PC-9 (cell line): Measurements from ENCODE around the gene ELF4.

ENCODE experiments used
- EZH2 ChIP-seq: fragments of 200-600 bp; sonication (generic); IDR thresholded peaks from 2 replicates; pipeline ENCODE4 v1.8.0; 2017; ENCODE audit warnings: antibody characterized with exemption, low read depth
- TF ChIP-seq, protein P1 (sequence below): fragments of 200-600 bp; sonication (generic); conservative IDR thresholded peaks from 2 replicates; pipeline ENCODE4 v1.6.1; 2017; ENCODE audit warnings: mixed run types, antibody characterized with exemption, mild to moderate bottlenecking, moderate library complexity

DNA sequence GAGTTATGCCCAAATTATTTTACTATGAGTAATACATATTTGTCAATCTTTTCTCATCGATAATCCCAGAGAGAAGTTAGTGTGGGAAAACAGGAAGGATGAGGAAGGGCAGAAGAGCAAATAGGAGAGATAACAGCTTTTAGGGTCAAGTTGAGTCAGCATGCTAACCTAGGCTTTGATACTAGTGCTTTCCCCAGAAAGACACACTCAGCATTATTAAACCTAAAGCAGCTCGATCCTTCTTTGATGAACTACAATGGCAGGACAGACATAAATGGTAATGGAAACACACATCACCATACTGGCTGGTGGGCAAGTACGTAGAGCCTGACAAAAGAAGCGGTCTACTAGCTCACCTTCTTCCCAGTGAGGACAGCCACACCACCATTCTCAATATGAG, 34.8 kb upstream of the ELF4 start:
- TF ChIP-seq, protein P1, sequence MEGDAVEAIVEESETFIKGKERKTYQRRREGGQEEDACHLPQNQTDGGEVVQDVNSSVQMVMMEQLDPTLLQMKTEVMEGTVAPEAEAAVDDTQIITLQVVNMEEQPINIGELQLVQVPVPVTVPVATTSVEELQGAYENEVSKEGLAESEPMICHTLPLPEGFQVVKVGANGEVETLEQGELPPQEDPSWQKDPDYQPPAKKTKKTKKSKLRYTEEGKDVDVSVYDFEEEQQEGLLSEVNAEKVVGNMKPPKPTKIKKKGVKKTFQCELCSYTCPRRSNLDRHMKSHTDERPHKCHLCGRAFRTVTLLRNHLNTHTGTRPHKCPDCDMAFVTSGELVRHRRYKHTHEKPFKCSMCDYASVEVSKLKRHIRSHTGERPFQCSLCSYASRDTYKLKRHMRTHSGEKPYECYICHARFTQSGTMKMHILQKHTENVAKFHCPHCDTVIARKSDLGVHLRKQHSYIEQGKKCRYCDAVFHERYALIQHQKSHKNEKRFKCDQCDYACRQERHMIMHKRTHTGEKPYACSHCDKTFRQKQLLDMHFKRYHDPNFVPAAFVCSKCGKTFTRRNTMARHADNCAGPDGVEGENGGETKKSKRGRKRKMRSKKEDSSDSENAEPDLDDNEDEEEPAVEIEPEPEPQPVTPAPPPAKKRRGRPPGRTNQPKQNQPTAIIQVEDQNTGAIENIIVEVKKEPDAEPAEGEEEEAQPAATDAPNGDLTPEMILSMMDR, result no peak
- TF ChIP-seq EZH2, result no peak
